ENCODE measurements around the gene POLA1.

GRCh38 chrX:24799078-24799477 lies 105.4 kb downstream of the POLA1 start:
- TF ChIP-seq ZBTB7A (IDR thresholded peaks at IDR 0.05; ENCODE audit: low read depth) (no peak), TCF12 (IDR thresholded peaks at IDR 0.05; ENCODE audit: low read depth) (no peak)

All from Ishikawa (cell line).